GM19023 (cell line): ENCODE measurements around the gene VWA2.

ENCODE experiments used
- ATAC-seq: cut with Tn5 transposase; IDR thresholded peaks from one replicate; pipeline ENCODE4 v1.9.1; 2021; ENCODE audit warnings: mild to moderate bottlenecking, moderate library complexity; ENCODE audit not compliant: unreplicated experiment

The VWA2 gene

GRCh38 chr10:114274616-114275453 lies 35.8 kb downstream of the VWA2 start:
- ATAC-seq, result no peak

GRCh38 chr10:114276066-114276465 lies 37.0 kb downstream of the VWA2 start:
- no peak for ATAC-seq

GRCh38 chr10:114276671-114277070 lies 37.6 kb downstream of the VWA2 start:
- no peak for ATAC-seq

- no peak for ATAC-seq
Observed at GRCh38 chr10:114278140-114278883, 39.3 kb downstream of the VWA2 start.

- ATAC-seq, result no peak
Observed at GRCh38 chr10:114278884-114279191, 39.8 kb downstream of the VWA2 start.

GRCh38 chr10:114279289-114279688 lies 40.2 kb downstream of the VWA2 start:
- ATAC-seq, result no peak

- no peak for ATAC-seq
Observed at GRCh38 chr10:114279901-114280644, 41.0 kb downstream of the VWA2 start.

- ATAC-seq, result no peak
Observed at GRCh38 chr10:114281006-114281405, 42.0 kb downstream of the VWA2 start.

- no peak for ATAC-seq
Observed at GRCh38 chr10:114281461-114281860, 42.4 kb downstream of the VWA2 start.

GRCh38 chr10:114282526-114282925 lies 43.5 kb downstream of the VWA2 start:
- ATAC-seq, result no peak

- no peak for ATAC-seq
Observed at GRCh38 chr10:114283091-114283490, 44.0 kb downstream of the VWA2 start.

- ATAC-seq, result no peak
Observed at GRCh38 chr10:114283535-114284234, 44.6 kb downstream of the VWA2 start.

- ATAC-seq, result no peak
Observed at GRCh38 chr10:114284346-114285071, 45.5 kb downstream of the VWA2 start.

GRCh38 chr10:114285961-114286441 lies 46.9 kb downstream of the VWA2 start:
- ATAC-seq, result no peak

GRCh38 chr10:114286921-114287320 lies 47.9 kb downstream of the VWA2 start:
- ATAC-seq, result no peak

GRCh38 chr10:114288424-114289095 lies 49.5 kb downstream of the VWA2 start:
- ATAC-seq, result no peak

- no peak for ATAC-seq
Observed at GRCh38 chr10:114289096-114289436, 50.0 kb downstream of the VWA2 start.

- ATAC-seq, result no peak
Observed at GRCh38 chr10:114290038-114290437, 51.0 kb downstream of the VWA2 start.

GRCh38 chr10:114291076-114291475 lies 52.0 kb downstream of the VWA2 start:
- no peak for ATAC-seq

- ATAC-seq, result no peak
Observed at GRCh38 chr10:114291516-114291915, 52.5 kb downstream of the VWA2 start.
